ENCODE measurements around the gene IL6ST.
"Not testable (repeated sequence)": the region's sequence is repeated elsewhere in the genome, so short reads cannot be mapped to it uniquely, and the experiment has no call there.

IL6ST gene

GRCh38 chr5:55994495-55994997, at the start of gene IL6ST:
TSS of gene IL6ST (minus strand) at chr5:55994963. CDS start at chr5:55976278, 18,685 bp downstream.
- H3K4me3 ChIP-seq (ENCODE audit: control insufficient read depth, low read depth, low read length): peak within 1 kb of the TSS; percentile 83
- TF ChIP-seq CTCF (conservative IDR thresholded peaks at IDR 0.05; ENCODE audit: control insufficient read depth, insufficient read depth, low read depth, low read length): no peak
- DNase-seq (ENCODE audit: low read depth): peak; percentile 63

GRCh38 chr5:56039985-56040384, 45.2 kb upstream of the IL6ST start:
- TF ChIP-seq CTCF (conservative IDR thresholded peaks at IDR 0.05; ENCODE audit: control insufficient read depth, insufficient read depth, low read depth, low read length): no peak
- H3K4me3 ChIP-seq (ENCODE audit: control insufficient read depth, low read depth, low read length): no peak overlapping the region
- DNase-seq (ENCODE audit: low read depth): no peak

GRCh38 chr5:56038206-56038605, 43.4 kb upstream of the IL6ST start:
- DNase-seq (ENCODE audit: low read depth); H3K4me3 ChIP-seq (ENCODE audit: control insufficient read depth, low read depth, low read length): not testable (repeated sequence)

- H3K4me3 ChIP-seq (ENCODE audit: control insufficient read depth, low read depth, low read length): no peak overlapping the region
- no peak for TF ChIP-seq CTCF (conservative IDR thresholded peaks at IDR 0.05; ENCODE audit: control insufficient read depth, insufficient read depth, low read depth, low read length)
- no peak for DNase-seq (ENCODE audit: low read depth)
These were observed 42.8 kb upstream of the IL6ST start for GRCh38 chr5:56037531-56038010.

- DNase-seq (ENCODE audit: low read depth); H3K4me3 ChIP-seq (ENCODE audit: control insufficient read depth, low read depth, low read length): not testable (repeated sequence)
These were observed 40.6 kb upstream of the IL6ST start for GRCh38 chr5:56035394-56035793.

GRCh38 chr5:56029871-56030630, 35.3 kb upstream of the IL6ST start:
- not testable (repeated sequence) for DNase-seq (ENCODE audit: low read depth); H3K4me3 ChIP-seq (ENCODE audit: control insufficient read depth, low read depth, low read length)

GRCh38 chr5:56029457-56029856, 34.7 kb upstream of the IL6ST start:
- no peak for DNase-seq (ENCODE audit: low read depth)
- TF ChIP-seq CTCF (conservative IDR thresholded peaks at IDR 0.05; ENCODE audit: control insufficient read depth, insufficient read depth, low read depth, low read length): no peak
- H3K4me3 ChIP-seq (ENCODE audit: control insufficient read depth, low read depth, low read length): no peak overlapping the region

- DNase-seq (ENCODE audit: low read depth): no peak
- no peak for TF ChIP-seq CTCF (conservative IDR thresholded peaks at IDR 0.05; ENCODE audit: control insufficient read depth, insufficient read depth, low read depth, low read length)
- no peak overlapping the region for H3K4me3 ChIP-seq (ENCODE audit: control insufficient read depth, low read depth, low read length)
These were observed 33.9 kb upstream of the IL6ST start for GRCh38 chr5:56028708-56029107.

All from fibroblast of mammary gland (primary cell).